ENCODE data around the gene SSBP2.

- TF ChIP-seq CTCF (IDR thresholded peaks at IDR 0.05): no peak
- no peak for TF ChIP-seq POLR2AphosphoS5 (IDR thresholded peaks at IDR 0.05)
- TF ChIP-seq POLR2A (IDR thresholded peaks at IDR 0.05): no peak
Observed at GRCh38 chr5:81694726-81695125, 56.2 kb downstream of the SSBP2 start.
